Measurements from ENCODE around the gene DPP10.

DPP10 gene

DNA sequence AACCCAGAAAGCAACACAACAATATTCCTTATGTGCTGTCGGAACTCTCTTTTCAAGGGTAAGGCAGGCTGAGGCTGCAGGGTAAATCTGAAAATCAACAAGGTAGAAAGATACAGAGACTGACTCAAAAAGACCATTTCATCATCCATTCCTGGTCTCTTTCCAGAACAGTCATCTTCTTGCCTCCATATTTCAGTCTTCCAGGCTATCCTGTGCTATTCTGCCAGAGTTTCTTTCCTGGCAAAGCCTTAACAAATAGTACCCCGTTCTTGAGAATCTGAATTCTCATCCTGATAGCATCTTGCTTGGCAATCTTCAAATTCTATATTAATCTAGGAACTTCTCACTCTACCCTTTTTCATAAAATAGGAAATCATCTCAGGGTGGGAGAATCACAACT lies 15.5 kb downstream of the DPP10 start:
- H3K9me3 ChIP-seq (ENCODE audit: control insufficient read depth, low read depth, low read length) = no peaks in the 10 kb centered on the region
- no peak overlapping the region for H3K27ac ChIP-seq (ENCODE audit: low read length)
- no peak overlapping the region for H3K4me3 ChIP-seq (ENCODE audit: low read length)
- H3K36me3 ChIP-seq (ENCODE audit: control insufficient read depth, low read depth, low read length) = no peaks in the 10 kb centered on the region
- H3K9ac ChIP-seq (ENCODE audit: low read length) = no peak overlapping the region
- peaks cover 16% of the 10 kb centered on the region for H3K4me1 ChIP-seq (ENCODE audit: control insufficient read depth, low read depth, low read length)
- no peaks in the 10 kb centered on the region for H3K27me3 ChIP-seq (ENCODE audit: control insufficient read depth, insufficient read depth, low read length)

DNA sequence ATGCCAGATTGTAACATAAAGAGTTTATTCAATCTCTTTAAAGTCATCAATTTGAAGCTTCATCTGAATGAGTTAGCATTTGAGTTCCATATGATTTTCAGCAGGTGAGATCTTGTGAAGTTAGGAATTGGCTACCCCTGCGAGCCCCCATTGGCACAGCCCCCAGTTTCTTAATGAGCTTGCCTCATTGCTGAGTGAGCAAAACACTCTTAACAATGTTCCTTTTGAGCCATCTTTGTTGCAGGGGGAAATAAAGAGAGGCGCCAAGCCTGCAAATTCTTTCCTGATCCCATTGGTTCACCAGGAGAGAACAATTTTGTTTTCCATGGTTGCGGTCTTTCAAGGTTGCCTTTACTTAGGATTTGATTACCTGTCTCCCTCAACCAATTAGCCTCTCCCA lies 18.7 kb downstream of the DPP10 start:
- Histone ChIP-seq H3K27me3 (ENCODE audit: control insufficient read depth, insufficient read depth, low read length) (no peaks in the 10 kb centered on the region), H3K27ac (ENCODE audit: low read length) (no peak overlapping the region), H3K4me3 (ENCODE audit: low read length) (no peak overlapping the region), H3K4me1 (ENCODE audit: control insufficient read depth, low read depth, low read length) (peaks cover 16% of the 10 kb centered on the region), H3K9ac (ENCODE audit: low read length) (no peak overlapping the region), H3K9me3 (ENCODE audit: control insufficient read depth, low read depth, low read length) (no peaks in the 10 kb centered on the region), H3K36me3 (ENCODE audit: control insufficient read depth, low read depth, low read length) (no peaks in the 10 kb centered on the region)

DNA sequence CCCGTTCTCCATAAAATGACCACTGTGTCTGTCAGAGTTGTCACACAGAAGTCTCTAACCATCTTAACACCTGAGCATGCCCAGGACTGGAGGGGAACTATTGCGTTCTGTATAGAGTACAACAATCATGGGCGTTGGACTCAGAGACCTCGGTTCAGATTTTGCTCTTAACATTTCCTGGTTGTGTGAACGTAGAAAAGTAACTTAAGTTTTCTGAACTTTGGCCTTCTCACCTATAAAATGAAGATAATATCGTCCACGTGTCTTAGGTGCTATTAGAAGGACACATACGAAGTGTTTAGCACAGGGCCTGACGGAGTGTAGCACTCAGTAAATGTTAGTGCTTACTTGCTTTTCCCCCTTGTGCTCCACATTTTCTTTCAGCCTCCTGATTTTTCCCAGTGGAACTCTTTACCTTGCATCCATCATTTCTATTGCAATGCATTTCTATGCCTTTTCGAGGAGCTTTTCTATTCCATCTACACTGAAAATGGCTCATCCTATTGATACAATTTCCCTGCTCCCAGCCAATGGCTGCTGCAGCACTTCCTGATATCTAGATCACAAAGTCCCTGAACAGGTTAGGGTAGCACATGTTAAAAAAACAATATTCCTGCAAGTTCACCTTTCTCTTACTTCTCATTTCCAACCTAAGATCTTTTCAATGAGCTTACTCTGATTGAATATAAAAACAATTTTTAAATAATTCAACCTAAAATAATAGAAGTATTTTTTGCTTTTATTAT lies 22.7 kb downstream of the DPP10 start:
- H3K27ac ChIP-seq (ENCODE audit: low read length) = no peak overlapping the region
- no peaks in the 10 kb centered on the region for H3K36me3 ChIP-seq (ENCODE audit: control insufficient read depth, low read depth, low read length)
- no peaks in the 10 kb centered on the region for H3K27me3 ChIP-seq (ENCODE audit: control insufficient read depth, insufficient read depth, low read length)
- no peaks in the 10 kb centered on the region for H3K9me3 ChIP-seq (ENCODE audit: control insufficient read depth, low read depth, low read length)
- H3K4me1 ChIP-seq (ENCODE audit: control insufficient read depth, low read depth, low read length) = peaks cover 5% of the 10 kb centered on the region
- no peak overlapping the region for H3K9ac ChIP-seq (ENCODE audit: low read length)
- no peak overlapping the region for H3K4me3 ChIP-seq (ENCODE audit: low read length)

DNA sequence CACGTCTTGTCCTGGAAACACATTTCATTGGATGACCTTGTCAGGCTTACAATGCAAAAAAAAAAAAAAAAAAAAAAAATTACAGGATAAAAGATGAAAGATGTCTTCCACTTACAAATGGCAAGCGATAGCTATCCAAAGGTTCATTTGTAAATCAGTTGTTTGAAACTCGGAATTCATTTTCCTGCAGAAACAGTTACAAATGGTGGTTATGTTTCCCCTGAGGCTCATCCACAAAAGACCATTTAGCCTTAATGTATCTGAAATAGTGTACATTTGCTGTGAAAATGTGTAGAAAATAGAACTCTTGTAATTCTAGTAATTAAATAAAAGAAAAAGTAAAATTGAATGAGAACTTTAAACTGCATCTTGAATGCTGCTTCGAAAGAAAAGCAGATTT lies 25.9 kb downstream of the DPP10 start:
- Histone ChIP-seq H3K9ac (ENCODE audit: low read length) (no peak overlapping the region), H3K27me3 (ENCODE audit: control insufficient read depth, insufficient read depth, low read length) (no peaks in the 10 kb centered on the region), H3K27ac (ENCODE audit: low read length) (no peak overlapping the region), H3K36me3 (ENCODE audit: control insufficient read depth, low read depth, low read length) (no peaks in the 10 kb centered on the region), H3K4me3 (ENCODE audit: low read length) (no peak overlapping the region), H3K9me3 (ENCODE audit: control insufficient read depth, low read depth, low read length) (no peaks in the 10 kb centered on the region), H3K4me1 (ENCODE audit: control insufficient read depth, low read depth, low read length) (no peaks in the 10 kb centered on the region)

DNA sequence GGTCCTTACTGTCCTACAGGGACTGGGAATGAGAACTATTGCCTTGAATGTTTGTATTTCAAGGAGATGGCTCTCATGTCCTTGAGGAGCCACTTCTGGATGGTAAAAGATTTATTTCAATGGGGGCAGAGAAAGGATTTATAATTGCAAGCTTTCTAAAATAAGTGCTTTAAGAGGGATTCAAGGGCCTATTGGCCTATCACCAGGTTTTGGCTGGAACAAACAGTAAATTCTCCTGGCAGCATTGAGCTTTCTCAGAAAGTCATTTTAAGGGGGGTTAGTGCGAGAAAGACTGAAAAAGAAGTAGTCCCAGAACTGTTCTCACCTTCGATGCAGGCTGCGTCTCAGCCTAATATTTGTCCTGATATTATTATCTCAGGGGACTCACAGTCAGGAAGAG lies 29.8 kb downstream of the DPP10 start:
- no peaks in the 10 kb centered on the region for H3K36me3 ChIP-seq (ENCODE audit: control insufficient read depth, low read depth, low read length)
- H3K4me1 ChIP-seq (ENCODE audit: control insufficient read depth, low read depth, low read length) = no peaks in the 10 kb centered on the region
- no peaks in the 10 kb centered on the region for H3K9me3 ChIP-seq (ENCODE audit: control insufficient read depth, low read depth, low read length)
- H3K27me3 ChIP-seq (ENCODE audit: control insufficient read depth, insufficient read depth, low read length) = no peaks in the 10 kb centered on the region
- H3K4me3 ChIP-seq (ENCODE audit: low read length) = no peak overlapping the region
- H3K9ac ChIP-seq (ENCODE audit: low read length) = no peak overlapping the region
- no peak overlapping the region for H3K27ac ChIP-seq (ENCODE audit: low read length)

DNA sequence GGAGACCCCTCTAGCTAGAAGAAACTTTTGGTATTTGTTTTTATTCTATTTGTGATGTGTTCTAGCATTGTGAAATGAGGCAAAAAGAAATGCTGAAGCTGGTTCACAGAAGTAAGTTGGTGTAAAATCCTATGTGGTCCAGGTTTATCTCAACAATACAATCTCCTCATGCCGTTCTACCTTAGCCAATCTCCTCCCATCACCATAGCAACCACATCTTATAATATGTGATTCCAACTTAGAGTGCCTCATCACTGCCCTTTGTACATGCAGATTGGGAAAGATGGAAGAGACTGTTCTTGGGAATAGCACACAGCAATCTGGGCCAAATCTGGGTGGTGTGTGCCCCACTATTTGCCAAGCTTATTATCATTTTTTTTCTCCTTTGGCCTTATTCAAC lies 30.3 kb downstream of the DPP10 start:
- Histone ChIP-seq H3K27ac (ENCODE audit: low read length) (no peak overlapping the region), H3K9ac (ENCODE audit: low read length) (no peak overlapping the region), H3K9me3 (ENCODE audit: control insufficient read depth, low read depth, low read length) (no peaks in the 10 kb centered on the region), H3K36me3 (ENCODE audit: control insufficient read depth, low read depth, low read length) (no peaks in the 10 kb centered on the region), H3K4me1 (ENCODE audit: control insufficient read depth, low read depth, low read length) (no peaks in the 10 kb centered on the region), H3K4me3 (ENCODE audit: low read length) (no peak overlapping the region), H3K27me3 (ENCODE audit: control insufficient read depth, insufficient read depth, low read length) (no peaks in the 10 kb centered on the region)

DNA sequence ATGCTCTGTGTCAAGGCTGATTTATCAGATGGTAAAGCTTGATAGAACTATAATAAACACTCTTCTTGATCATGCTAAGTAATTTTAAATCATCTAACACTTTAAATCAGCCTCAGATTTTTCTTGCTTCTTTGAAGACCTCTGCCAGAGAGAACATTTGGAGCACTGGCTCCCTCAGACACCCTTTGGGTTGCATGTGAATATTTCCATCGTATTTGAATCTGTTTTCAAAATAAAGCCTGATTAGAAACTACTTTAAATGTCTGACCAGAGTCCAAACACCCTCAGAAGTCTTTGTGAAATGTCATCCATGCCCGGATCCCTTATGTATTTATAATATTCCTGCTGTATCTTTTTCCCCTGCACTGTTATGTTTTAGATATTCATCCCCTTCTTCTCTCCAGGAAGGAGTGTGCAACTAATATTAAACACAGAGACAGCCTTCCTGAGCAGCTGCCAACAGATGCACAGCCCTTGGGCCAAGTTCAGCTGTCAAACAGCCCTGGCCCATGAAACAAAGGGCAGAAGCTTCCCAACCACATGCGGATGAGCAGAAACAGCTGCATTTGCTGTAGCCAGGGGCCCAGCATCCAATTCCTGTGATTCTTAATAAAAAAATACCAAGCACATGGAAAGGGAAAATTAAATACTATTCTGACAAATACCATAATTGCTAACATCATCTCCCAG lies 46.5 kb downstream of the DPP10 start:
- peaks cover 4% of the 10 kb centered on the region for H3K4me1 ChIP-seq (ENCODE audit: control insufficient read depth, low read depth, low read length)
- H3K9me3 ChIP-seq (ENCODE audit: control insufficient read depth, low read depth, low read length) = no peaks in the 10 kb centered on the region
- H3K27me3 ChIP-seq (ENCODE audit: control insufficient read depth, insufficient read depth, low read length) = no peaks in the 10 kb centered on the region
- no peaks in the 10 kb centered on the region for H3K36me3 ChIP-seq (ENCODE audit: control insufficient read depth, low read depth, low read length)
- no peak overlapping the region for H3K27ac ChIP-seq (ENCODE audit: low read length)
- no peak overlapping the region for H3K9ac ChIP-seq (ENCODE audit: low read length)
- H3K4me3 ChIP-seq (ENCODE audit: low read length) = no peak overlapping the region

DNA sequence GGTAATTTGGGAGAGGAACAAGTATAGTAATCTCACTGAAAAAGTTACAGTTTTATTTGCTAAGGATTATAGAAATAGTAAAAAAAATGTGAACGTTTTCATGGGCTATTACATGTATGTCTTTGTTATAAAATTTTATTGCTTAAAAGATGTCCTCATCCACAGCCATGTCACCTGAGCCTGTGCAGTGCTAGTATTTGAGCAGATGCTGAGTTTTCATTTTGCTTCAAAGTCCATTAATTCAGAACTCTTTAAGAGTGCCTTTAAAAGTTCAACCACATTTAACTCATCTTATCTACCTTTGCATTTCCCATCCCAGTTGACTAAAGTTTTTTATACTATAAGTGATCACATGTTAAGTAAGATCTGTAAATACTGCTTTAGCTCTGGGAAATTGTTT lies 52.6 kb downstream of the DPP10 start:
- Histone ChIP-seq H3K4me3 (ENCODE audit: low read length) (no peak overlapping the region), H3K36me3 (ENCODE audit: control insufficient read depth, low read depth, low read length) (no peaks in the 10 kb centered on the region), H3K9ac (ENCODE audit: low read length) (no peak overlapping the region), H3K9me3 (ENCODE audit: control insufficient read depth, low read depth, low read length) (no peaks in the 10 kb centered on the region), H3K27me3 (ENCODE audit: control insufficient read depth, insufficient read depth, low read length) (no peaks in the 10 kb centered on the region), H3K27ac (ENCODE audit: low read length) (no peak overlapping the region), H3K4me1 (ENCODE audit: control insufficient read depth, low read depth, low read length) (no peaks in the 10 kb centered on the region)

DNA sequence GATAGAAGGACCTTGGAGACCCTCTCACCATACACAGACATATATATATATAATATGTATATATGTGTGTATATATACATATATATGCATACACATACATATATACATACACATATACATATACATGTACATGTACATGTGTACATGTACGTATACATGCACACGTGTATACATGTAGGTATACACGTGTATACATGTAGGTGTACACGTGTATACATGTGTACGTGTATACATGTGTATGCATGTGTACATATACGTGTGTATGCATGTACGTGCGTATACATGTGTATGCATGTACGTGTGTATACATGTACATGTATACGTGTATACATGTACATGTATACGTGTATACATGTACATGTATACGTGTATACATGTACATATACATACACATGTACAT lies 54.5 kb downstream of the DPP10 start:
- Histone ChIP-seq H3K9ac (ENCODE audit: low read length) (no peak overlapping the region), H3K27me3 (ENCODE audit: control insufficient read depth, insufficient read depth, low read length) (no peaks in the 10 kb centered on the region), H3K27ac (ENCODE audit: low read length) (no peak overlapping the region), H3K9me3 (ENCODE audit: control insufficient read depth, low read depth, low read length) (no peaks in the 10 kb centered on the region), H3K4me3 (ENCODE audit: low read length) (no peak overlapping the region), H3K4me1 (ENCODE audit: control insufficient read depth, low read depth, low read length) (no peaks in the 10 kb centered on the region), H3K36me3 (ENCODE audit: control insufficient read depth, low read depth, low read length) (no peaks in the 10 kb centered on the region)

DNA sequence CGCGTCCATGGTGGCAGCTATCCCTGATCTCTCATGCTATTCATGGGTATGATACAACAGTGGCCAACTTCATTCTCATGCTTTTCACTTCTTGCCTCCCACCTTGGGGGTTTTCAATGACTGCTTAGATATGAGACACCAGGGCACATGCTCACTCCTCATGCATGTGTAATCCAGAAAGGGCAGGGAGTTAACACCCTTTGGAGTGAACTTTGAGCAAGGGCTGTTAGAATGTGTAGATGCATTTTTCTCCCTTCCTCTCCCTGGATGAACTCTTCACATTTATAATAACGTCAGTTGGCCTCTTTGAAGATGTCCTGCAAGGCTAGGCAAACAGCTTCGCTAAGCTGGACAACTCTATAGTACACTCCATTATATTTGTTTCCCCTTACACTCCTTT lies 56.7 kb downstream of the DPP10 start:
- H3K27ac ChIP-seq (ENCODE audit: low read length) = no peak overlapping the region
- no peaks in the 10 kb centered on the region for H3K9me3 ChIP-seq (ENCODE audit: control insufficient read depth, low read depth, low read length)
- H3K27me3 ChIP-seq (ENCODE audit: control insufficient read depth, insufficient read depth, low read length) = no peaks in the 10 kb centered on the region
- no peak overlapping the region for H3K4me3 ChIP-seq (ENCODE audit: low read length)
- H3K4me1 ChIP-seq (ENCODE audit: control insufficient read depth, low read depth, low read length) = no peaks in the 10 kb centered on the region
- H3K36me3 ChIP-seq (ENCODE audit: control insufficient read depth, low read depth, low read length) = no peaks in the 10 kb centered on the region
- H3K9ac ChIP-seq (ENCODE audit: low read length) = no peak overlapping the region

DNA sequence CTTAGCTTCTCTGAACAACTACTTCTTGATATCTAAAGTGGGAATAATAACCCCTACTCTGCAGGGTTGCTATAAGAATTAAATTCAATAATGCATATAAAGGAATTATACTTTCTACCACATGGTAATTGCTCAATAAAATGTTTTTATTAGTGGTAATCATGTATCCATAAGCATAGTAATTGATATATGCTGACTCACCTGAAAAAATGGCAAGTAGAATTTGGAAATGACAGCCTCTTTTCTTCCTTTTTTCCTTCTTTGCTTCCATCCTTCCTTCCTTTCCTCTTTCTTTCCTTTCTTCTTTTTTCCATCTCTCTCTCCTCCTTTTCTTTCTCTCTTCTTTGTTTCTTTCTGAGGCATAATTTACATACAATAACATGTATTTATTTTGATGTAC lies 65.3 kb downstream of the DPP10 start:
- Histone ChIP-seq H3K36me3 (ENCODE audit: control insufficient read depth, low read depth, low read length) (no peaks in the 10 kb centered on the region), H3K4me1 (ENCODE audit: control insufficient read depth, low read depth, low read length) (no peaks in the 10 kb centered on the region), H3K4me3 (ENCODE audit: low read length) (no peak overlapping the region), H3K27ac (ENCODE audit: low read length) (no peak overlapping the region), H3K9ac (ENCODE audit: low read length) (no peak overlapping the region), H3K27me3 (ENCODE audit: control insufficient read depth, insufficient read depth, low read length) (no peaks in the 10 kb centered on the region), H3K9me3 (ENCODE audit: control insufficient read depth, low read depth, low read length) (no peaks in the 10 kb centered on the region)

DNA sequence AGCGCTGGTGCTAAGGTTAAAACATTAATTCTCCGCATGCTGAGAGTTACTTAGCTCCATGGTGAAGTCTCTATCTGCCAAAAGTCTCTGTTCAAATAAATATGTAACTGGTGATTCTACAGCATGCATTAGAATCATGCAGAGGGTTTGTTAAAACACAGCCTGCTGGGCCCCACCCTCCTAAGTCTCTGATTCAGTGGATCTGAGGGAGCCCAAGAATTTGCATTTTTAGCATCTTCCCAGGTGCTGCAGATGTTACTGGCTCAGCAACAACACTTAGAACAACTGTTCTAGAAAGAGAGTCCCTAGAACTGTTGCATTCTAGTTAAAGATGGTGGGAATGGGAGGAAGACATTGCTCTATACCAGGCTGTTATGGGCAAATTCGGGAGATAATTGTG lies 73.4 kb downstream of the DPP10 start:
- no peaks in the 10 kb centered on the region for H3K9me3 ChIP-seq (ENCODE audit: control insufficient read depth, low read depth, low read length)
- no peak overlapping the region for H3K27ac ChIP-seq (ENCODE audit: low read length)
- H3K9ac ChIP-seq (ENCODE audit: low read length) = no peak overlapping the region
- H3K4me1 ChIP-seq (ENCODE audit: control insufficient read depth, low read depth, low read length) = peaks cover 12% of the 10 kb centered on the region
- peak overlapping the region; percentile 5 for H3K4me3 ChIP-seq (ENCODE audit: low read length)
- no peaks in the 10 kb centered on the region for H3K27me3 ChIP-seq (ENCODE audit: control insufficient read depth, insufficient read depth, low read length)
- H3K36me3 ChIP-seq (ENCODE audit: control insufficient read depth, low read depth, low read length) = no peaks in the 10 kb centered on the region
